ENCODE data around the gene MAPK6.

GRCh38 chr15:51971375-51972133 is 47.5 kb upstream of the MAPK6 start, which contains the start of gene LEO1:
- peak; percentile 22 for TF ChIP-seq POLR2A (IDR thresholded peaks at IDR 0.05)
- peak in 2 of 3 donors; percentile 33 to 36 for TF ChIP-seq CTCF (IDR thresholded peaks at IDR 0.05)
- peak; percentile 44 to 88 (median 75) for TF ChIP-seq POLR2AphosphoS5 (IDR thresholded peaks at IDR 0.05)

Measured in breast epithelium (tissue), 3 donors.